GM12864 (cell line): Measurements from ENCODE around the gene PLCH1.

ENCODE experiments used
- DNase-seq: peaks from one replicate; pipeline ENCODE4 v3.0.0-alpha.2; 2011; ENCODE audit warnings: low read depth
- H3K4me3 ChIP-seq: 2 replicates; pipeline ENCODE4 v1.5.1; 2011; ENCODE audit warnings: mild to moderate bottlenecking, low read depth, low read length, control low read depth
- CTCF ChIP-seq: IDR thresholded peaks from 2 replicates; pipeline ENCODE4 v1.5.1; 2011; ENCODE audit warnings: low read depth, mild to moderate bottlenecking, moderate library complexity, low read length, control low read depth, inconsistent platforms; ENCODE audit errors: missing control alignments

Gene PLCH1

GRCh38 chr3:155502630-155503029 lies 242.2 kb downstream of the PLCH1 start:
- H3K4me3 ChIP-seq: no peak overlapping the region
- no peak for DNase-seq

GRCh38 chr3:155500194-155500818 lies 244.6 kb downstream of the PLCH1 start:
- TF ChIP-seq CTCF: no peak
- no peak overlapping the region for H3K4me3 ChIP-seq
- DNase-seq: no peak

More at GRCh38 chr3:155502630-155503029, 242.2 kb downstream of the PLCH1 start:
- no peak for TF ChIP-seq CTCF

GRCh38 chr3:155497930-155498647 lies 246.8 kb downstream of the PLCH1 start:
- DNase-seq: no peak
- TF ChIP-seq CTCF: no peak
- no peak overlapping the region for H3K4me3 ChIP-seq

- TF ChIP-seq CTCF: no peak
- no peak for DNase-seq
These were observed 248.7 kb downstream of the PLCH1 start for GRCh38 chr3:155496206-155496605.

GRCh38 chr3:155495387-155495786 lies 249.5 kb downstream of the PLCH1 start:
- H3K4me3 ChIP-seq: no peak overlapping the region
- no peak for DNase-seq
- TF ChIP-seq CTCF: no peak

More at GRCh38 chr3:155496206-155496605, 248.7 kb downstream of the PLCH1 start:
- no peak overlapping the region for H3K4me3 ChIP-seq

- TF ChIP-seq CTCF: no peak
- no peak overlapping the region for H3K4me3 ChIP-seq
- no peak for DNase-seq
These were observed 250.5 kb downstream of the PLCH1 start for GRCh38 chr3:155494332-155494731.

- DNase-seq: no peak
- TF ChIP-seq CTCF: no peak
- H3K4me3 ChIP-seq: no peak overlapping the region
These were observed 252.0 kb downstream of the PLCH1 start for GRCh38 chr3:155492841-155493240.
